B cell (primary cell): Measurements from ENCODE around the gene CRTAP. TPM values are rescaled to one million over a fixed set of nuclear protein-coding genes. Genes with fewer than 3 reads are reported as not detected.

Experiments used
- ATAC-seq: fragments of 200-7000 bp; cut with Tn5 transposase; one replicate; pipeline ENCODE4 v1.10.0; 2021; ENCODE audit warnings: low read depth, mild to moderate bottlenecking, moderate number of reproducible peaks, moderate library complexity
- CTCF ChIA-PET: fragments of 350-600 bp; sonication (Branson Sonifier 250); formaldehyde crosslinking; loops from one replicate; lab custom pipeline; 2021; ENCODE audit warnings: antibody characterized with exemption, inconsistent platforms; lab: Charles Lee
- POLR2A ChIA-PET: fragments of 350-600 bp; sonication (Branson Sonifier 250); formaldehyde crosslinking; loops from one replicate; lab custom pipeline; 2021; ENCODE audit warnings: antibody characterized with exemption; lab: Charles Lee
- DNase-seq: peaks from one replicate; pipeline ENCODE4 v3.0.0; 2013
- H2AFZ ChIP-seq: 2 replicates; pipeline ENCODE4 v1.6.1; 2012; ENCODE audit warnings: mild to moderate bottlenecking, low read depth, low read length; ENCODE audit not compliant: insufficient read depth, poor library complexity, severe bottlenecking
- H3K27ac ChIP-seq, 2 donors: 1 replicate in 1 of 2; 2 replicates in 1 of 2; pipeline ENCODE4 v1.5.1; 2012 to 2013; ENCODE audit warnings: low read length in 2 of 2, mild to moderate bottlenecking in 2 of 2, moderate library complexity in 1 of 2
- H3K27me3 ChIP-seq, 4 experiments: fragments of 200-600 bp in 1 of 4; sonication (generic) in 1 of 4; replicated peaks in 1 of 4; 1 replicate in 2 of 4; 2 replicates in 2 of 4; pipeline versions ENCODE4 v1.6.1 to v1.7.0; 2013 to 2016; ENCODE audit warnings: low read length in 3 of 4, mild to moderate bottlenecking in 2 of 4, mixed read lengths in 1 of 4, moderate library complexity in 1 of 4; ENCODE audit not compliant: insufficient read depth in 4 of 4, control insufficient read depth in 3 of 4; ENCODE audit errors: control extremely low read depth in 1 of 4
- H3K36me3 ChIP-seq, 2 experiments: replicated peaks in 1 of 2; 1 replicate in 1 of 2; 2 replicates in 1 of 2; pipeline versions ENCODE4 v1.6.1 to v1.7.1; 2013; ENCODE audit warnings: low read length in 1 of 2; ENCODE audit not compliant: insufficient read depth in 2 of 2, control insufficient read depth in 1 of 2; ENCODE audit errors: control extremely low read depth in 1 of 2, extremely low read depth in 1 of 2
- H3K4me1 ChIP-seq, 2 donors: fragments of 200-600 bp in 1 of 2; sonication (generic) in 1 of 2; 1 replicate in 1 of 2; 2 replicates in 1 of 2; pipeline versions ENCODE4 v1.5.1 to v1.6.1; 2013 to 2017; ENCODE audit warnings: low read length in 2 of 2; ENCODE audit not compliant: control insufficient read depth in 2 of 2, insufficient read depth in 2 of 2
- H3K4me2 ChIP-seq: replicated peaks from 2 replicates; pipeline ENCODE3; 2012; ENCODE audit warnings: mild to moderate bottlenecking, low read depth, low read length; ENCODE audit not compliant: poor library complexity, severe bottlenecking
- H3K4me3 ChIP-seq, 5 experiments: fragments of 200-600 bp in 1 of 5; sonication (generic) in 1 of 5; 1 replicate in 3 of 5; 2 replicates in 2 of 5; pipeline versions ENCODE4 v1.5.1 to v1.7.0; 2011 to 2016; ENCODE audit warnings: low read length in 4 of 5, mild to moderate bottlenecking in 4 of 5, low read depth in 2 of 5, control low read depth in 1 of 5, moderate library complexity in 1 of 5; ENCODE audit not compliant: insufficient read depth in 1 of 5; ENCODE audit errors: control extremely low read depth in 1 of 5, extremely low read depth in 1 of 5
- H3K79me2 ChIP-seq: fragments of 200-600 bp; sonication (generic); one replicate; pipeline ENCODE4 v1.6.0; 2016; ENCODE audit warnings: low read length; ENCODE audit not compliant: control insufficient read depth, insufficient read depth
- H3K9ac ChIP-seq: fragments of 200-600 bp; sonication (generic); 2 replicates; pipeline ENCODE4 v1.6.1; 2017; ENCODE audit warnings: mild to moderate bottlenecking, low read length, moderate library complexity
- H3K9me3 ChIP-seq, 3 donors: one replicate each; pipeline versions ENCODE4 v1.6.1 to v1.7.1; 2013; ENCODE audit warnings: low read length in 2 of 3; ENCODE audit not compliant: control insufficient read depth in 2 of 3, insufficient read depth in 1 of 3; ENCODE audit errors: control extremely low read depth in 1 of 3
- H4K20me1 ChIP-seq: 2 replicates; pipeline ENCODE4 v1.6.0; 2012; ENCODE audit warnings: mild to moderate bottlenecking, low read length; ENCODE audit not compliant: insufficient read depth, control insufficient read depth, poor library complexity, severe bottlenecking
- H3K27ac Mint-ChIP-seq: one replicate; pipeline ENCODE4 v1.8.0; 2021; ENCODE audit warnings: mixed read lengths
- H3K27me3 Mint-ChIP-seq: one replicate; pipeline ENCODE4 v1.8.0; 2021; ENCODE audit warnings: mixed read lengths
- H3K4me1 Mint-ChIP-seq: one replicate; pipeline ENCODE4 v1.8.0; 2021; ENCODE audit warnings: mixed read lengths
- H3K4me3 Mint-ChIP-seq: one replicate; pipeline ENCODE4 v1.8.0; 2021; ENCODE audit warnings: mixed read lengths
- H3K9me3 Mint-ChIP-seq: one replicate; pipeline ENCODE4 v1.8.0; 2022; ENCODE audit warnings: mixed read lengths; ENCODE audit not compliant: insufficient read depth
- EZH2 ChIP-seq: IDR thresholded peaks from 2 replicates; pipeline ENCODE4 v1.6.1; 2012; ENCODE audit warnings: borderline replicate concordance, low read depth, mild to moderate bottlenecking, moderate library complexity, low read length; ENCODE audit not compliant: insufficient read depth, poor library complexity, severe bottlenecking
- whole genome bisulfite sequencing: methylation state at CpG from one replicate; pipeline ENCODE4 v1.1.5; 2013; ENCODE audit warnings: missing lambda C conversion rate; ENCODE audit not compliant: insufficient coverage; 5-methylcytosine and 5-hydroxymethylcytosine counted together
- intact Hi-C: fragments of 100-400 bp; cut with micrococcal nuclease; formaldehyde crosslinking; loops from one replicate; pipeline ENCODE4 v1.10.0; 2022
- polyA plus RNA-seq: library from polyadenylated mRNA; depleted of rRNA; stranded (reverse); fragments of >200 nt; gene quantifications from 2 replicates; pipeline ENCODE4 v1.2.3, GENCODE V29; 2012
- total RNA-seq, 2 donors: library from RNA; stranded (reverse); fragments of 120-200 nt in 1 of 2; gene quantifications; 1 replicate in 1 of 2; 2 replicates in 1 of 2; pipeline versions ENCODE4 v1.2.3 to v1.2.4, GENCODE V29; 2013 to 2022
- TF ChIP-seq, protein P1 (sequence below): fragments of 200-600 bp; IDR thresholded peaks from one replicate; pipeline ENCODE4 v1.8.0; 2022; ENCODE audit warnings: antibody characterized with exemption, mild to moderate bottlenecking

CRTAP gene
- total and polyA plus RNA-seq, 2 donors (not counting 1 experiment from before 2014, with no cell fraction given), result 20.3 to 55.0 TPM

DNA sequence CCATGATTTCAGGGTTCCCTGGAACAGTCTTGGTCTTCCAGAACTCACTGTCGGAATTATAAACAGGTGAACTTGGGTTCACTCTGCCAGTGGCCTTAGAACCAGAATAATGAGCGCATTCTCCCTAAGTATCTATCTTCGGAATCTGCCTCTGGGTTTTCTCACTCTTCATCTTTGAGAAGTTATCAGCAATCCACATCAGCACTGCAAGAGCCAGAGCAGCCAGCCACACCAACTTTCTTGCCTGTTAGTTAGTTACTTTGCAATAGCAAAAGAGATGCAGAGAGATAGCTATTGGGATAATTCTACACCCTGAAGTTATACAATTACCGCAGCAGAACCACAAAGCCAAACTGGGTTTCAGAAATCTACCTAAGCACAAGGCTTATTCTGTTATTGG is 42.6 kb upstream of the CRTAP start:
- H3K79me2 ChIP-seq, result peaks cover 22% of the 10 kb centered on the region
- 100% methylated on average over 3 of the region's 4 CpGs for WGBS

DNA sequence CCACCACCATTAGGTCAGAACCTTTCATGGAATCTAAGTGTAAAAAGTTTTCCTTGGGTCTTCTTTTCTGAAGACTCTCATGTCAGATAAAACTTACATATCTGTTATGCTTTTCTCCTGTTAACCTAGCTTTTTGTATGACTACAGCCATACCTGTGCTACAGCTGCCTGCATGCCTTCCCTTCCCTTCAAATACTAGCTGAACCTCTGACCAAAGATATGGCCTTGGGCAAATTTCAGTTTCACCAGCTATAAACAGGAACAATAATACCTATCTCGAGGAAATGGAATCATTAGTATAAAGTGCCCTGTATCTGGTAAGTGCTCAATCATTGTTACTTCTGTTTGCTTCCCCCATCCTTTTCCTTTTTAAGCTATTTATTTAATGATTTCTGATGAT is 41.9 kb upstream of the CRTAP start:
- Mint-ChIP-seq H3K4me3 (no peak overlapping the region), H3K4me1 (peaks cover 15% of the 10 kb centered on the region), H3K27me3 (no peaks in the 10 kb centered on the region), H3K27ac (no peak overlapping the region), H3K9me3 (no peaks in the 10 kb centered on the region)
- intact Hi-C loops, result loop anchor here (10.0 kb wide), 1 partner anchor 557 kb away; no protein-coding TSS in a partner anchor
- Histone ChIP-seq H2AFZ (no peak overlapping the region), H3K9ac (no peak overlapping the region), H3K36me3 (peaks cover 0 to 51% of the 10 kb centered on the region in 2 experiments), H3K27ac (no peak overlapping the region), H3K79me2 (peaks cover 22% of the 10 kb centered on the region), H4K20me1 (peaks cover 35% of the 10 kb centered on the region), H3K4me3 (no peak overlapping the region), H3K4me1 (peaks cover 3 to 5% of the 10 kb centered on the region in 2 donors), H3K4me2 (no peak overlapping the region), H3K27me3 (no peaks in the 10 kb centered on the region), H3K9me3 (no peaks in the 10 kb centered on the region)
- TF ChIP-seq EZH2, result no peak
- TF ChIP-seq, protein P1, sequence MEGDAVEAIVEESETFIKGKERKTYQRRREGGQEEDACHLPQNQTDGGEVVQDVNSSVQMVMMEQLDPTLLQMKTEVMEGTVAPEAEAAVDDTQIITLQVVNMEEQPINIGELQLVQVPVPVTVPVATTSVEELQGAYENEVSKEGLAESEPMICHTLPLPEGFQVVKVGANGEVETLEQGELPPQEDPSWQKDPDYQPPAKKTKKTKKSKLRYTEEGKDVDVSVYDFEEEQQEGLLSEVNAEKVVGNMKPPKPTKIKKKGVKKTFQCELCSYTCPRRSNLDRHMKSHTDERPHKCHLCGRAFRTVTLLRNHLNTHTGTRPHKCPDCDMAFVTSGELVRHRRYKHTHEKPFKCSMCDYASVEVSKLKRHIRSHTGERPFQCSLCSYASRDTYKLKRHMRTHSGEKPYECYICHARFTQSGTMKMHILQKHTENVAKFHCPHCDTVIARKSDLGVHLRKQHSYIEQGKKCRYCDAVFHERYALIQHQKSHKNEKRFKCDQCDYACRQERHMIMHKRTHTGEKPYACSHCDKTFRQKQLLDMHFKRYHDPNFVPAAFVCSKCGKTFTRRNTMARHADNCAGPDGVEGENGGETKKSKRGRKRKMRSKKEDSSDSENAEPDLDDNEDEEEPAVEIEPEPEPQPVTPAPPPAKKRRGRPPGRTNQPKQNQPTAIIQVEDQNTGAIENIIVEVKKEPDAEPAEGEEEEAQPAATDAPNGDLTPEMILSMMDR, result no peak
- POLR2A ChIA-PET, result no interaction called here
- ATAC-seq (no peak), DNase-seq (no peak)
- CTCF ChIA-PET, result interaction anchor here (7.6 kb wide), 1 partner anchor 124 kb away, joined by 132 read pairs; the partner anchor contains the start of gene CCR4
- no CpG with 5 or more reads among the region's 1 CpG for WGBS

More for the DNA sequence above, 42.6 kb upstream of the CRTAP start:
- ATAC-seq (no peak), DNase-seq (no peak)
- Histone ChIP-seq H3K4me2 (no peak overlapping the region), H4K20me1 (peaks cover 35% of the 10 kb centered on the region), H3K9ac (no peak overlapping the region), H3K4me1 (peaks cover 3 to 5% of the 10 kb centered on the region in 2 donors), H3K4me3 (no peak overlapping the region), H3K9me3 (no peaks in the 10 kb centered on the region), H3K27me3 (no peaks in the 10 kb centered on the region), H3K36me3 (peaks cover 0 to 48% of the 10 kb centered on the region in 2 experiments), H3K27ac (no peak overlapping the region), H2AFZ (no peak overlapping the region)
- Mint-ChIP-seq H3K4me3 (no peak overlapping the region), H3K27ac (no peak overlapping the region), H3K27me3 (no peaks in the 10 kb centered on the region), H3K9me3 (no peaks in the 10 kb centered on the region), H3K4me1 (peaks cover 15% of the 10 kb centered on the region)
- ChIA-PET POLR2A (no interaction called here), CTCF (interaction anchor here (1.1 to 7.6 kb wide), 2 partner anchors 9 to 123 kb away, joined by 3 to 132 read pairs; partner anchors contain the start of gene CCR4)
- TF ChIP-seq, protein P1, result no peak
- no peak for TF ChIP-seq EZH2
- intact Hi-C loops, result loop anchor here (10.0 kb wide), 1 partner anchor 556 kb away; no protein-coding TSS in a partner anchor
